ENCODE results near the gene TIMP1. TPM values are rescaled to one million over a fixed set of nuclear protein-coding genes. Genes with fewer than 3 reads are reported as not detected.

TIMP1 gene
- total RNA-seq, 1 donor from 2014 or later, result 29.1 TPM

DNA sequence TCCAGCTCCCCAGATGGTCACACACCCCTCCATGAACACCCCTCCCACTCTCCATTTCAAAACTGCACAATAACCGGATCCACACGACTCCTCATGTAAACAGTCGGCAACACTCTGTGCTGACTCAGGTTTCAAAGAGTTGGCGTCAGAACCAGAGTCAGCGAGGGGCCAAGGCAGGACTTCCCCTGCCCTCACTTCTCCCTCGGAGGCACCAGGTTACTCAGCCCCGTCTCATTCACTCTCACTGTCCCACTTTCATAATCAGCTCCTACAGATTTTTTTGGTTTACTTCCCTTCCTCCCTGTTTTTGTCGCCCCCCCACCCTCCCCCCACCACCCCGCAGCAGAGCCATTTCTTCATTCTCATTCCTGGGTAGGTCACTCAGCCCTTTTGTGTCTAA is 2.7 kb upstream of the TIMP1 start:
- Mint-ChIP-seq H3K4me3 (ENCODE audit: low read depth) (no peak overlapping the region), H3K27ac (no peak overlapping the region), H3K36me3 (ENCODE audit: insufficient read depth) (peaks cover 2% of the 10 kb centered on the region), H3K4me1 (ENCODE audit: low read depth) (peaks cover 5% of the 10 kb centered on the region), H3K9me3 (ENCODE audit: low read depth) (peaks cover 10% of the 10 kb centered on the region), H3K27me3 (no peaks in the 10 kb centered on the region)
- DNase-seq (ENCODE audit: low spot score, unreplicated experiment), result no peak
- TF ChIP-seq, protein P1, sequence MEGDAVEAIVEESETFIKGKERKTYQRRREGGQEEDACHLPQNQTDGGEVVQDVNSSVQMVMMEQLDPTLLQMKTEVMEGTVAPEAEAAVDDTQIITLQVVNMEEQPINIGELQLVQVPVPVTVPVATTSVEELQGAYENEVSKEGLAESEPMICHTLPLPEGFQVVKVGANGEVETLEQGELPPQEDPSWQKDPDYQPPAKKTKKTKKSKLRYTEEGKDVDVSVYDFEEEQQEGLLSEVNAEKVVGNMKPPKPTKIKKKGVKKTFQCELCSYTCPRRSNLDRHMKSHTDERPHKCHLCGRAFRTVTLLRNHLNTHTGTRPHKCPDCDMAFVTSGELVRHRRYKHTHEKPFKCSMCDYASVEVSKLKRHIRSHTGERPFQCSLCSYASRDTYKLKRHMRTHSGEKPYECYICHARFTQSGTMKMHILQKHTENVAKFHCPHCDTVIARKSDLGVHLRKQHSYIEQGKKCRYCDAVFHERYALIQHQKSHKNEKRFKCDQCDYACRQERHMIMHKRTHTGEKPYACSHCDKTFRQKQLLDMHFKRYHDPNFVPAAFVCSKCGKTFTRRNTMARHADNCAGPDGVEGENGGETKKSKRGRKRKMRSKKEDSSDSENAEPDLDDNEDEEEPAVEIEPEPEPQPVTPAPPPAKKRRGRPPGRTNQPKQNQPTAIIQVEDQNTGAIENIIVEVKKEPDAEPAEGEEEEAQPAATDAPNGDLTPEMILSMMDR (IDR thresholded peaks at IDR 0.05; ENCODE audit: unreplicated experiment), result no peak

DNA sequence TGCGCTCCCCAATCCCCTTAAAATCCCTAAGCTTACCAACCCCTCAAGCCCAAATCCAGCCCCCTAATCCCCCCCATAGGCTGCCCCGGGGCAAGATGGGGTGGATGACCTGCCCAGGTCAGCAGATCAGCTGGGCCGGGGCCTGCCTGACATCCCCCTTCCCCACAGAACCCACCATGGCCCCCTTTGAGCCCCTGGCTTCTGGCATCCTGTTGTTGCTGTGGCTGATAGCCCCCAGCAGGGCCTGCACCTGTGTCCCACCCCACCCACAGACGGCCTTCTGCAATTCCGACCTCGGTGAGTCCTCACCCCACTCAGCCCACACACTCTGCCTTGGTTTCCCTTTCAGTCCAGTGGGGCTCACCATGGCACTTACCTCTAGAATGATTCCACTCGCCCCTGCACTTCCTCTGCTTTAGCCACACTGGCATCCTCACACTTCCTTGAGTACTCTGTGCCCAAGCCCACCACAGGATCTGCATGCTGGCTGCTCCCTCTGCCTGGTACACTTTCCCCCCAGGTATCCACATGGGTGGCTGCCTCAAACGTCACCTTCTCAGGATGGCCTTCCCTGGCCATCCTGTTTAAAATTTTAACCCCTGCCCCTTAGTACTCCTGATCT is 1.1 kb downstream of the TIMP1 start:
- Mint-ChIP-seq H3K27ac (no peak overlapping the region), H3K36me3 (ENCODE audit: insufficient read depth) (peaks cover 3% of the 10 kb centered on the region), H3K4me1 (ENCODE audit: low read depth) (peaks cover 3% of the 10 kb centered on the region), H3K9me3 (ENCODE audit: low read depth) (peaks cover 10% of the 10 kb centered on the region), H3K4me3 (ENCODE audit: low read depth) (peak overlapping the region; percentile 36), H3K27me3 (no peaks in the 10 kb centered on the region)
- DNase-seq (ENCODE audit: low spot score, unreplicated experiment), result no peak
- TF ChIP-seq, protein P1 (IDR thresholded peaks at IDR 0.05; ENCODE audit: unreplicated experiment), result no peak

DNA sequence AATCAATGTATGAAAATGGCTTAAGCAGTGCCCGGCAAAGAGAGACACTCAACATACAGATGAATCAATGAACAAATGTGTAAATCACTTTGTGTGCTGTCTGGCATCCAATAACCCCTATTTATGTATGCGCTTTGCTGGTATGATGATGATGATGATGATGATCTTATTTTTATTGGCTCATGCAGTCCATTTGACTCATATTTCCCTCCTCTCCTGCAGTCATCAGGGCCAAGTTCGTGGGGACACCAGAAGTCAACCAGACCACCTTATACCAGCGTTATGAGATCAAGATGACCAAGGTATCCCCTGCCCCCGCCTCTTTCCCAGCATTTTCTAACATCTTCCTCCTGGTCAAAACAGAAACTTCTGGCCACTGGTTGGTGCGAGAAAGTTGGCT is 2.5 kb downstream of the TIMP1 start:
- Mint-ChIP-seq H3K36me3 (ENCODE audit: insufficient read depth) (peaks cover 3% of the 10 kb centered on the region), H3K4me1 (ENCODE audit: low read depth) (peaks cover 3% of the 10 kb centered on the region), H3K27ac (no peak overlapping the region), H3K4me3 (ENCODE audit: low read depth) (no peak overlapping the region), H3K27me3 (no peaks in the 10 kb centered on the region), H3K9me3 (ENCODE audit: low read depth) (peaks cover 10% of the 10 kb centered on the region)
- TF ChIP-seq, protein P1 (IDR thresholded peaks at IDR 0.05; ENCODE audit: unreplicated experiment), result no peak
- DNase-seq (ENCODE audit: low spot score, unreplicated experiment), result no peak

DNA sequence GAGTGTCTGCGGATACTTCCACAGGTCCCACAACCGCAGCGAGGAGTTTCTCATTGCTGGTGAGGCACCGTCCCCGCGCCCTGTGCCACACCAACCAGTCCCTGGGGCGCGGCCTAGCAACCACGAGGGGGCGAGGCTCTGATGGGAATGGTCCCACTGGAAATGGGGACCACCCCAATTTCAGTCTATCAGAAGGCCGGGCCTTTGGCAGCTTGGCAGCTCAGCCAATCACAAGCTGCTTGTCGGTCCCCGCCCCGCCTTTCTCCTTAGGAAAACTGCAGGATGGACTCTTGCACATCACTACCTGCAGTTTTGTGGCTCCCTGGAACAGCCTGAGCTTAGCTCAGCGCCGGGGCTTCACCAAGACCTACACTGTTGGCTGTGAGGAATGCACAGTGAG is 3.0 kb downstream of the TIMP1 start:
- Mint-ChIP-seq H3K4me3 (ENCODE audit: low read depth) (no peak overlapping the region), H3K27me3 (no peaks in the 10 kb centered on the region), H3K36me3 (ENCODE audit: insufficient read depth) (peaks cover 3% of the 10 kb centered on the region), H3K4me1 (ENCODE audit: low read depth) (peaks cover 3% of the 10 kb centered on the region), H3K27ac (no peak overlapping the region), H3K9me3 (ENCODE audit: low read depth) (peaks cover 14% of the 10 kb centered on the region)
- DNase-seq (ENCODE audit: low spot score, unreplicated experiment), result no peak
- TF ChIP-seq, protein P1 (IDR thresholded peaks at IDR 0.05; ENCODE audit: unreplicated experiment), result no peak

DNA sequence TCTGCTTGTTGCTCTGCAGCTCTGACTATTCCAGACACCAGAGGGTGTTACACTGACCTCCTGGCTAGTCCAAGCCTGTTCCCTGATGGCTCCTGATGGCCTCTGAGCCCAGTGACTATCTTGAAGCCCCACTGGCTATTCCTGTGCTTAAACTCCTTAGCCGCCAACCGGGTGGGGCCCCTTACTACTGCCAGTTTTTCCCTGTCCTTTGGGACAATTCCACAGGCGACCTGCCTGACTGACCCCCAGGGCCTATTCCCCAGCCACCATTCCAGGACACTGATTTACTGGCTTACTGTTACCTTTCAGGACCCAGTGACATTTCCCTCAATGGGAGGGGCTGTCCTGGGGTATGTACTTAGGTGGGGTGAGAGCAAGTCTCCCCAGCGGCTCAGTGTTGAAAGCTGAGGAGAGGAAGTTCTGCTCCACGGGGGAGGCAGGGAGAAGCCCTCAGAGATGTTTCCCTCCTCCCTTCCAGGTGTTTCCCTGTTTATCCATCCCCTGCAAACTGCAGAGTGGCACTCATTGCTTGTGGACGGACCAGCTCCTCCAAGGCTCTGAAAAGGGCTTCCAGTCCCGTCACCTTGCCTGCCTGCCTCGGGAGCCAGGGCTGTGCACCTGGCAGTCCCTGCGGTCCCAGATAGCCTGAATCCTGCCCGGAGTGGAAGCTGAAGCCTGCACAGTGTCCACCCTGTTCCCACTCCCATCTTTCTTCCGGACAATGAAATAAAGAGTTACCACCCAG is 4.0 kb downstream of the TIMP1 start:
- H3K27me3 Mint-ChIP-seq, result no peaks in the 10 kb centered on the region
- H3K36me3 Mint-ChIP-seq (ENCODE audit: insufficient read depth), result peaks cover 3% of the 10 kb centered on the region
- no peak overlapping the region for H3K4me3 Mint-ChIP-seq (ENCODE audit: low read depth)
- H3K9me3 Mint-ChIP-seq (ENCODE audit: low read depth), result peaks cover 14% of the 10 kb centered on the region
- no peak overlapping the region for H3K27ac Mint-ChIP-seq
- H3K4me1 Mint-ChIP-seq (ENCODE audit: low read depth), result peaks cover 3% of the 10 kb centered on the region
- DNase-seq (ENCODE audit: low spot score, unreplicated experiment), result no peak
- TF ChIP-seq, protein P1 (IDR thresholded peaks at IDR 0.05; ENCODE audit: unreplicated experiment), result no peak
